Measurements from ENCODE around the gene TEC.

DNA sequence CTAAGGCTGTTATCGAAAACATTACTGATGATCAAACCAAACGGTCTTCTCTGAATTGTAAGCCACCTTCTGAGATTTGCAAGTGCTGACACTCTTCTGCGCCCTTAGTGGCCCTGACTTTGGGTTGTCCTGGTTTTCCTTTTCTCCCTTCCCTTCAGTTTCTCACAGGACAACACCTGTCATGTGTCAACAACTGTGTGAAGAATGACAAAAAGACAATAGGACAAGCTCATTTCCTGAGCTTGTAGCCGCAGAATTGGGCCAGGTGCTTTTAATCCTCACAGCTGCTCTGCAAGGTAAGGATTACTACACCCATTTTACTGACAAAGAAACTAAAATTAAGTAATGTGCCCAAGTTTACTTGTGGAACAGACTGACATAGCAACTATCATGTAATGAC lies 90.7 kb downstream of the TEC start:
- no peak for TF ChIP-seq EZH2 (IDR thresholded peaks at IDR 0.05)
- no peak for TF ChIP-seq POLR2AphosphoS5 (IDR thresholded peaks at IDR 0.05; ENCODE audit: borderline replicate concordance, low read depth, low read length)
- TF ChIP-seq FOXP2 (optimal IDR thresholded peaks at IDR 0.05; ENCODE audit: control extremely low read depth, extremely low read length, insufficient read depth), result no peak
